GM10266 (cell line): Measurements from ENCODE around the gene GPATCH8.
"Not testable (repeated sequence)": the region's sequence is repeated elsewhere in the genome, so short reads cannot be mapped to it uniquely, and the experiment has no call there.

Experiments used
- DNase-seq: peaks from one replicate; pipeline ENCODE4 v3.0.0; 2012; ENCODE audit errors: extremely low spot score
- TF ChIP-seq, protein P1 (sequence below): IDR thresholded peaks from 2 replicates; pipeline ENCODE4 v1.5.1; 2012; ENCODE audit warnings: mild to moderate bottlenecking, low read depth; ENCODE audit not compliant: control insufficient read depth, insufficient read depth; ENCODE audit errors: missing control alignments

The GPATCH8 gene

DNA sequence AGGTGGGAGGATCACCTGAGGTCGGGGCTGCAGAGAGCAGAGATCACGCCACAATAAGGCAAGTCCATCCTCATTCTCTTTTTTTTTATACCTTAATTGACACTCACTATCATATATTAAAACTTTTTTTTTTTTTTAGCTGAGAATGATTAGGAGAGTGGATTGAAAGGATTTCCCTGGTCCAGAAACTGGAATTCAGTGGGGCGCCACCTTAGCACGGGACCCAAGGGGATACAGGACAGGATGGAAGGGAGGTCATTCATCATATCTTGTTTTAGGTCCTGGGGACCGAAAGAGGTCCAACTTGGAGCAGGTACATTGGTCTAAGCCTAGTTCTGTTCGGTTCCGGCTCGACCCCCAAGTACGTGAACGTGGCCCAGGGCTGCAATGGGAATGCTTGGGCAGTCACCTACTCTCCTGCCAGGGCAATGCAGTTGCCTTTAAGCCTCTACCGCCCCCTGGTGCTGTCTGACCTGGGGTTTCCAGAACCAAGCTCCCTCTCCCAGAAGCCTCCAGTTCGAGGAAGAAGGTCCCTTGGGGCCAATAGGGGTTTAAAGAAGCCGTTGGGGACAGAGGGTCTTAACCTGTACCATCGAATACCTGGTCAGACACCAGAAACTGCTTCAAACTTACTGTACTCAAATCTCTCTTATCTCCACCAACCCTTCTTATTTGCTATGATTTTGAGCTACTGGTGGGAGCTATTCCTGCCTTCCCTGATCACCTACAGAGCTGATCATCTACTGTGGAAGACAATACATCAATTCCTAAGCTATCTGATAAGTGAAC lies 19.9 kb upstream of the GPATCH8 start:
- DNase-seq = peak; percentile 86
- TF ChIP-seq, protein P1, sequence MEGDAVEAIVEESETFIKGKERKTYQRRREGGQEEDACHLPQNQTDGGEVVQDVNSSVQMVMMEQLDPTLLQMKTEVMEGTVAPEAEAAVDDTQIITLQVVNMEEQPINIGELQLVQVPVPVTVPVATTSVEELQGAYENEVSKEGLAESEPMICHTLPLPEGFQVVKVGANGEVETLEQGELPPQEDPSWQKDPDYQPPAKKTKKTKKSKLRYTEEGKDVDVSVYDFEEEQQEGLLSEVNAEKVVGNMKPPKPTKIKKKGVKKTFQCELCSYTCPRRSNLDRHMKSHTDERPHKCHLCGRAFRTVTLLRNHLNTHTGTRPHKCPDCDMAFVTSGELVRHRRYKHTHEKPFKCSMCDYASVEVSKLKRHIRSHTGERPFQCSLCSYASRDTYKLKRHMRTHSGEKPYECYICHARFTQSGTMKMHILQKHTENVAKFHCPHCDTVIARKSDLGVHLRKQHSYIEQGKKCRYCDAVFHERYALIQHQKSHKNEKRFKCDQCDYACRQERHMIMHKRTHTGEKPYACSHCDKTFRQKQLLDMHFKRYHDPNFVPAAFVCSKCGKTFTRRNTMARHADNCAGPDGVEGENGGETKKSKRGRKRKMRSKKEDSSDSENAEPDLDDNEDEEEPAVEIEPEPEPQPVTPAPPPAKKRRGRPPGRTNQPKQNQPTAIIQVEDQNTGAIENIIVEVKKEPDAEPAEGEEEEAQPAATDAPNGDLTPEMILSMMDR = peak; percentile 71

DNA sequence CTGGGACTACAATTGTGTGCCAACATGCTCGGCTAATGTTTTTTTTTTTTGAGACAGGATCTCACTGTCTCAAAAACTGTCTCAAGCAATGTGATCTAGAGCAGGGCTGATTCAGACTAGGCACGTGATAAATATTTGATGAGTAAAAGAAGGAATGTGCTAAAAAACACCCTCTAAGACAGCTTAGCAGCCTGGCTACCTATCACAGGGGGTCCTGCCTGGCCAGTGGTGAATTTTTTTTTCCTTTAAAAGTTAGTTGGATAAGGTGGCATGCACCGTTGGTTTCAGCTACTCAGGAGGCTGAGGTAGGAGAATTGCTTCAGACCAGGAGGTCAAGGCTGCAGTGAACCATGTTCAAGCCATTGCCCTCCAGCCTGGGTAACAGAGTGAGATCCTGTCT lies 14.8 kb upstream of the GPATCH8 start:
- no peak for DNase-seq
- TF ChIP-seq, protein P1 = no peak

GRCh38 chr17:44511241-44512134 lies 8.3 kb upstream of the GPATCH8 start:
- DNase-seq = not testable (repeated sequence)

DNA sequence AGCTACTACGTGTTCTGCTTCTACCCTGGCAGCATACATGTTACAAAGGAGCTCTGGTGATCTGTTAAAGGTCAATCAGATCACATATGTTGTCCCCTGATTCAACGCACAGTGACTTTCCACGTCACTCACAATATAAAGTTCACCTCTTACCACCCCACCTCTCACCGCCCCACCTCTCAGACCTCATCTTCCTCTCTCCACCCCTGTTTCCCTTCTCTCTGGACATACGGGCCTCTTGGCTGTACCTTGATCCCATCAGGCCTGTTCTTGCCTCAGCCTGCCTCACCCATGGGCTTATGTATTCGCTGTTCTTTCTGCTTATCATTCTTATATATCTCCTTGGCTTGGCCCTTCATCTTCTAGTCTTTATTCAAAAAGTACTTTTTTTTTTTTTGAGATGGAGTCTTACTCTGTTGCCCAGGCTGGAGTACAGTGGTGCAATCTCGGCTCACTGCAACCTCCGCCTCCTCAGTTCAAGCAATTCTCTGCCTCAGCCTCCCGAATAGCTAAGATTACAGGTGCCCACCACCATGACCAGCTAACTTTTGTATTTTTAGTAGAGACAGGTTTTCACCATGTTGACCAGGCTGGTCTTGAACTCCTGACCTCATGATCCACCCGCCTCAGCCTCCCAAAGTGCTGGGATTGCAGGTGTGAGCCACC lies 3.9 kb upstream of the GPATCH8 start:
- DNase-seq = not testable (repeated sequence)

GRCh38 chr17:44502598-44503146 lies 534 bp downstream of the GPATCH8 start:
- DNase-seq = peak; percentile 35
- TF ChIP-seq, protein P1 = no peak

- no peak for DNase-seq
- TF ChIP-seq, protein P1 = no peak
Measured at GRCh38 chr17:44501866-44502375, 1.3 kb downstream of the GPATCH8 start.

GRCh38 chr17:44499722-44500121 lies 3.5 kb downstream of the GPATCH8 start:
- TF ChIP-seq, protein P1 = no peak
- DNase-seq = no peak
